Heart left ventricle (tissue), 13 donors: ENCODE data around the gene PTPRC.

Experiments
- POLR2A ChIP-seq, 2 donors: fragments of 450-650 bp; IDR thresholded peaks; one replicate each; pipeline ENCODE4 v1.6.1; 2017; ENCODE audit warnings: antibody characterized with exemption in 2 of 2, mild to moderate bottlenecking in 2 of 2, moderate library complexity in 2 of 2
- TF ChIP-seq, protein P1 (sequence below), 12 donors: fragments of 200-600 bp; sonication (generic) in 4 of 12; IDR thresholded peaks; one replicate each; pipeline versions ENCODE4 v1.5.0 to v1.8.0; 2018 to 2022; ENCODE audit warnings: antibody characterized with exemption in 12 of 12, mild to moderate bottlenecking in 5 of 12
- donor health status: ischemic (EF 13 %, LVEDD 7.1; RV severe dilation, severe dysfunction).
- donor health status: DM: no; HTN: yes; CAD: no.
- donor health status: DM: no; HTN: no; CAD: no.
- donor health status: ischemic (EF 25% LVEDD 6.9; RV normal size, moderate dysfunction).
- donor health status: ischemic (EF 25% LVEDD 5.7; RV mildly dilated, moderate dysfunction).
- donor health status: ischemic (EF 35%, LVEDD 5.7; RV mildly dilated, moderate dysfunction).
- donor health status: nonischemic (EF 11% LVEDD 7.7; RV severe dilation, severe dysfunction).
- donor health status: DM: yes; HTN: yes; CAD: no.
- donor health status: PGD.
- donor health status: ischemic (EF 29% LVEDD 5.4; RV normal size, mild dysfunction).
- donor health status: nonischemic (EF 23%, LVEDD 6.1; RV moderate dilation, normal function).

DNA sequence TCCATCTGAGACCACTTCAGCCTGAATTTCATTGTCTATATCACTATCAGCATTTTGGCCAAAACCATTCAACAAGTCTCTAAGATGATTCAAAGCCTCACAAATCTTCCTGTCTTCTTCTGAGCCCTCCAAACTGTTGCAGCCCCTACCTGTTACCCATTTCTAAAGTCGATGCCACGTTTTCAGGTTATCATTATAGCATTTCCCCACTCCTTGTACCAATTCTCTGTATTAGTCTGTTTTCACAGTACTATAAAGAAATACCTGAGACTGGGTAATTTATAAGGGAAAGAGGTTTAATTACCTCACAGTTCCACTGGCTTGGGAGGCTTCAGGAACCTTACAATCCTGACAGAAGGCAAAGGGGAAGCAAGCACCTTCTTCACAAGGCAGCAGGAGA, 158.8 kb downstream of the PTPRC start:
- no peak for TF ChIP-seq POLR2A (IDR thresholded peaks at IDR 0.05)
- TF ChIP-seq, protein P1, sequence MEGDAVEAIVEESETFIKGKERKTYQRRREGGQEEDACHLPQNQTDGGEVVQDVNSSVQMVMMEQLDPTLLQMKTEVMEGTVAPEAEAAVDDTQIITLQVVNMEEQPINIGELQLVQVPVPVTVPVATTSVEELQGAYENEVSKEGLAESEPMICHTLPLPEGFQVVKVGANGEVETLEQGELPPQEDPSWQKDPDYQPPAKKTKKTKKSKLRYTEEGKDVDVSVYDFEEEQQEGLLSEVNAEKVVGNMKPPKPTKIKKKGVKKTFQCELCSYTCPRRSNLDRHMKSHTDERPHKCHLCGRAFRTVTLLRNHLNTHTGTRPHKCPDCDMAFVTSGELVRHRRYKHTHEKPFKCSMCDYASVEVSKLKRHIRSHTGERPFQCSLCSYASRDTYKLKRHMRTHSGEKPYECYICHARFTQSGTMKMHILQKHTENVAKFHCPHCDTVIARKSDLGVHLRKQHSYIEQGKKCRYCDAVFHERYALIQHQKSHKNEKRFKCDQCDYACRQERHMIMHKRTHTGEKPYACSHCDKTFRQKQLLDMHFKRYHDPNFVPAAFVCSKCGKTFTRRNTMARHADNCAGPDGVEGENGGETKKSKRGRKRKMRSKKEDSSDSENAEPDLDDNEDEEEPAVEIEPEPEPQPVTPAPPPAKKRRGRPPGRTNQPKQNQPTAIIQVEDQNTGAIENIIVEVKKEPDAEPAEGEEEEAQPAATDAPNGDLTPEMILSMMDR (IDR thresholded peaks at IDR 0.05), result no peak
